NCI-H774 (cell line): ENCODE measurements around the gene GRIK4.

Source experiments
- DNase-seq: peaks from one replicate; lab custom pipeline; 2025; lab: John Stamatoyannopoulos, UW

GRIK4 gene

DNA sequence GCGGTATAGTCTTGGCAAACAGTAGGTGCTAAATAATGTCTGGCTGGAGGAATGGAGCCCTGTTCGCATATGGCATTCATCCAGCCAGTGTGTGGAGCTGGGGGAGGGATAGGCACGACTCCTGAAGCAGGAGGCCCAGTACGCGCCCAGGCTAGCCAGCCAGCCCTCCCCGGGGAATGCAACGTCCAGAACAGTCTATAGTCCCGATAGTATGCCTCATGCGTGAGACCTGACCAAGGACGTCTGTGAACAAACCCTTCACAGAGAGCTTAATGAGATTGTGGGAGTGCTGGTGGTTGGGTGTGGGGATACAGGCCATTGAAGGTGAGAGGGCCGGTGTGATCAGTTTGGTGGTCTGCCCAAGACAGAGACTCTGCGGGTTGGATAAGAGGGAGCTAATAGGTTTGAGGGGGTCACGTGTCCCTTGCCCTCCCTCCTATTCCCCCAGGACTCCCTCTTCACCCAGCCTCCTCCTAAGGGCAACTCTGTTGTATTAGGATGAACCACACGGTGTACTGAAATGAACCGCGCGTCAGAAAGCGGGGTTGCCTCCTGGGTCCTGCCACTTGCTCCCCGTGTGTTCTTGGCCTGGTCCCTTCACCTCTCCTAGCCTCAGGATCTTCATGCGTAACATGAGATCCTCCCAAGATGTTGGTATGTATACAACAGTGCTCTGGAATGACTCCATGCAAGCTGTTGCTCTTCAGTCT, 987 bp upstream of the GRIK4 start:
- DNase-seq: no peak

DNA sequence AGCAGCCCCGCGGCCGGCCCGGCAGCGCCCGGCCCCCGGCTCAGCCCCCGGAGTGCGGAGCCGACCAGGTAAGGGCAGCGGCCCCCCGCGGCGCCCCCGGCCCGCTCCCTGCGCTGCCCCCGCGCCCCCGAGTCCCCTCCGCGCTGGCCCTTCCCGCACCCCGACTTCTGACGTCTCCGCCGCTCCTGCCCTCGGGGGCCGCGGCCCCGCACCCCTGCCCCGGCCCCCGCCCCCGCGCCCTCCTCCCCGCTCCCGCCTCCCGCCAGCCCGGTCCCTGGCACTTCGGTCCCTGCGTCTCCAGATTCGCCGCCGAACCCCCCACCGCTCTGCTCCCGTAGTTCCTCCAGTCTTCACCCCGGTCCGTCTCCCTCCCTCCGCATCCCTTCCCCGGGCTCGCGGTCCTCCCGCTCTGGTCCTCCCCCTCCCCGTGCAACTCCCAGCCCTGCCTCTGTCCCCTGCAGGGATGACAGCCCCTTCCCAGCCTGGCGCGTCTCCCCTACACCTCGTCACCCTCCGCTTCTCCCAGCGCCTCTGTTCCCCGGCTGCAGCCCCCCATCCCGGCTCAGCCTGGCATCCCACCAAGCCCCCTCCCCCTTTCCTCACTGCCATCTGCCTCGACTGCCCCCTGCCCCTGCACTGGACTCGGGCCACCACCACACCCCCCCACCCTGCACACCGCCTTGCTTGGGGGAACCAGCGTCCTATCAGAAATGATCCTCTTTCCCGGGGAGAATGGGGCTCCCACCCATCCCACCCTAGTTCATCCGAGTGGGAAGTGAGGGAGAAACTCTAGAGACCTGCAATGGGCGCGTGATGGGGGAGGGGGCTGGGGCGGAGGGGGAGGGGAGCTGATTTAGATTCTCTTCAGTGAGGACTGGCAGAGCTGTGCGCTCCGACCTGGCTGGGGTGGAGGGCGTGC, 531 bp downstream of the GRIK4 start:
- no peak for DNase-seq

- no peak for DNase-seq
Measured at GRCh38 chr11:120512739-120513435, 1.3 kb downstream of the GRIK4 start.

- no peak for DNase-seq
Measured at GRCh38 chr11:120513436-120514315, 2.1 kb downstream of the GRIK4 start.

GRCh38 chr11:120514541-120515121, 3.1 kb downstream of the GRIK4 start:
- no peak for DNase-seq

GRCh38 chr11:120515186-120515723, 3.7 kb downstream of the GRIK4 start:
- no peak for DNase-seq

GRCh38 chr11:120516461-120517389, 5.2 kb downstream of the GRIK4 start:
- no peak for DNase-seq

- DNase-seq: no peak
Measured at GRCh38 chr11:120517390-120517761, 5.8 kb downstream of the GRIK4 start.

- DNase-seq: no peak
Measured at GRCh38 chr11:120517801-120518291, 6.3 kb downstream of the GRIK4 start.

DNA sequence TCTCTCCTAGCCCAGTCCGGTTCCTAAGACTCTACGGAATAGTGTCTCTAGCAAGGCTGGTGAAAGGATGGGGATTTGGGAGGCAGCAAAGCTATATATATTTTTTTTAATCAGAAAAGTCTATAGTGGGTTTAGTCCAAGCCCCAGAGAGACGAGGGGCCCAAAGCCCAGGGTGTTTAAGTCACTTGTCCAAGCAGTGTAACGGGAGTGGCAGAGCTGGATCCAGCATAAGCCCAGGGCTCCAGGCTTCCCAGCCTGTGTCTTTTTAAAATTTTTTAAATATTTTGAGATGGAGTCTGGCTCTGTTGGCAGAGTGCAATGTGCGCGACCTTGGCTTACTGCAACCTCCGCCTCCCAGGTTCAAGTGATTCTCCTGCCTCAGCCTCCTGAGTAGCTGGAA, 6.8 kb downstream of the GRIK4 start:
- DNase-seq: no peak

- no peak for DNase-seq
Measured at GRCh38 chr11:120519474-120519873, 7.9 kb downstream of the GRIK4 start.

DNA sequence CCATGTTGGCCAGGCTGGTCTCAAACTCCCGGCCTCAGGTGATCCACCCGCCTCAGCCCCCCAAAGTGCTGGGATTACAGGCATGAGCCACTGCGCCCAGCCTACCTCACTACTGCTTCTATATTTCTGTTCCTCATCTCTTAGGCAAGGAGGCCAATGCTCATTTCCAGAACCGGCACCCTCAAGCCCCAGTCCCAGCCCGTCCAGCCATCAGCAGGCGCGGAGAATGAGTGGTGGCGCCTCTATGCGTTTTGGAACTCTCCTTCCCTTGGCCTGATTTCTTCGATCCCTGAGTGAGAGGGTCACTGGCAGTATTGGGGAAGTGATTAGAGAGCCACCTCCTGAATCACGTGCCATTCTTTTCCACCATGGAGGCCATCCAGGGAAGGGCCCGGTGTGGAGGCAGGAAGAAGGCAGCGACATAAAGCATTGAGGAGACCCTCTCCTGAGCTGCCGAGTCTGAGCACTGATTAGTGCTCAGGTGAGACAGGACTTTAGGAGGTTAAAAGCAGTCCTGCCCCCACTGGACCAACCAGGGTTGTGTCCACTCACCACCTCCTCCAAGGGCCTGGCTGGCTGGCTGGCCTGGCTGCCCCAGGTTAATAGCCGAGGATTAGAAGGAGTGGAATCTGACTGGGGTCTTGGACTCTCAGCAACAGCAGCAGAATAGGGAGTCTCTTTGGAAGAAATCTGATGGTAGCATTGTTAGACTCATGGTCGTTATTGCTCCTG, 8.7 kb downstream of the GRIK4 start:
- no peak for DNase-seq

DNA sequence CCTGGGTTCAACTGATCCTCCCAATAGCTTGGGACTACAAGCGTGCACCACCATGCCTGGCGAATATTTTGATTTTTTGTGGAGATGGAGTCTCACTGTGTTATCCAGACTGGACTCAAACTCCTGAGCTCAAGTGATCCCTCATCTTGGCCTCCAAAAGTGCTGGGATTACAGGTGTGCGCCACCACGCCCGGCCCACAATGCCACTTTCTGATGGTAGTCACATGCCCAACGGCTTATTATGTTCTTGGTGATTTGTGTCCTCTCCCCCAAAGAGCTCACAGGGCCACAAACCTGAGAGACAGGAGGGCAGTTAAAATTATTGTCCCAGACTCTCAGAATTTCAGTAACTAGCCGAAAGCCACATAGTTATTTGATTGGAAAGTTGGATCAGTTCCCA, 9.6 kb downstream of the GRIK4 start:
- DNase-seq: no peak

- DNase-seq: no peak
Measured at GRCh38 chr11:120522021-120522420, 10.5 kb downstream of the GRIK4 start.

DNA sequence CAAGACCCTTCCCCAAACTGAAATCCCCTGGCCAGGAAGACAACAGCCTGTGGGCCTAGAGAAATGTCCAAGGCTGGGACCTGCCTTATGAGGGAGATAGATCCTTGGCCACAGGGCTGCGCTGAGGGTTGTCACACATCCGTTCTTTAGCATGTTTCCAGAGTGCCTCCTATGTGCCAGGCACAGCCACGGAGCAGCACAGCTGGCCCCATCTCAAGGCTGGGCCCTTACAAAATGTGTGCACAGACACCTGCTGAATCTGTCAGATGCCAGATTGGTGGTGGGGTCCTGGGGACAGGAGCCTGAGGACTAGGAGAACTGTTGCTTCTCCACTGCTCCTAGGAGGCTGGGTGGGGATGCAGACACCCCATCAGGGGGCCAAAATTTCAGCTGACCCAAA, 11.2 kb downstream of the GRIK4 start:
- DNase-seq: no peak

DNA sequence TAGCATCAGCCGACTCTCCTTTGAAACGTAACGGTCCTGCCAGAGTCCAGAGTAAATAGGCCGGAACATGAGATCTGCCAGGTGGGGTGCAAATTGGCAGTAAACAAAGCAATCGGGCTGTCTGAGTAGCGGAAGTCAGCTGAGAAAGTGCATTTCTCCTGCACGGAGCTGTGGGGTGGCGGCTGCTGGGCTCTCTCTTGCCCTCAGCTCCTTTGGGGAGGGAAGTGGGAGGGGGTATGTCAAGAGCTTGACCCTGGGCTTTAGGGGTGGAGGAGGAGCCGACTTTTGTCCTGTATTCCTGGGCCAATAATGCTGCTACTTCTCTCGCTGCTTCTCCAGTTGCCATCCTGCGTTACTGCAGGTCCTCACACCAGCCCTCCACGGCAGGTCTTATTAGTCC, 11.6 kb downstream of the GRIK4 start:
- DNase-seq: peak; percentile 13

- no peak for DNase-seq
Measured at GRCh38 chr11:120524536-120525085, 13.1 kb downstream of the GRIK4 start.

DNA sequence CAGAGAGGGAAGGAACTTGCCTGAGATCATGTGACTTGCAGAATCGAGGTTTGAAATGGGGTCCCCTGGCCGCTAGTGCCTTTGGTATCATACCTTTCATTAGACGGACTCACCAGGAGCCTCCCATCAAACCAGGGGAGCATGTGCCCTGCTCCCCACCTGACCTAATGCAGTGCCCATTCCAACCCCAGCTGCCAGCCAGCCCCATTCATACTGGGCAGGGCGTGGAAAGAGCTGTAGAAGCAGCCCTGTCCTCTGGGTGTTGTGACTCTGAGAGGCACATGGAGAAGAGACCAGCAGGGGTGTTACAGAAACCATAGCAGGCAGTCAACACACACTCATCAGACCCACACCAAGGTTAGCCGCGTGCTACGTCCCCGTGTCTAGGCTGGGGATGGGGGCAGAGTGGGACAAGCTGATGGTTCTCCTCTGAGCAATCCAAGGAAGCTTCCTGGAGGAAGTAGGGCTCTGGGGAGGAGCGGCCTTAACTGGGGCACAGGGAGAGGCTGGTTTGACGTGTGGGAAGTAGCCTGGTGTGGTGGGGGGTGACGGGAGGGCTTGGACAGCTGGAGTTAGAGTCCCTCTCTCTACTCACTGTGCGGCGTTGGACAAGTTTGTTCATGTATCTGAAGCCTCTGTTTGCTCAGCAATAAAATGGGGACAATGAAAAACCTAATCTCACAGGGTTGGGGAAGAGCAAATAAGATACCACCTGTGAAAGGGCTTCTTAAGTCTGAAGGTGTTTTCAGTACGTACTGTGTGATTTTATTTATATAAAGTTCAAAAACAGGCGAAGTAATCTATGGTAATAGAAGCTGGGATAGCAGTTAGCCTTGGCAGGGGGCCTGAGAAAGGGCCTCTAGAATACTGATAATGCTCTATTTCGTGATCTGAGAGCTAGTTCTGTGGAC, 14.0 kb downstream of the GRIK4 start:
- no peak for DNase-seq
